HG02759 (cell line): ENCODE data around the gene HOXA7.

ENCODE experiments used
- ATAC-seq: cut with Tn5 transposase; IDR thresholded peaks from one replicate; pipeline ENCODE4 v1.9.1; 2021; ENCODE audit warnings: mild to moderate bottlenecking, moderate library complexity; ENCODE audit not compliant: unreplicated experiment

HOXA7 gene

DNA sequence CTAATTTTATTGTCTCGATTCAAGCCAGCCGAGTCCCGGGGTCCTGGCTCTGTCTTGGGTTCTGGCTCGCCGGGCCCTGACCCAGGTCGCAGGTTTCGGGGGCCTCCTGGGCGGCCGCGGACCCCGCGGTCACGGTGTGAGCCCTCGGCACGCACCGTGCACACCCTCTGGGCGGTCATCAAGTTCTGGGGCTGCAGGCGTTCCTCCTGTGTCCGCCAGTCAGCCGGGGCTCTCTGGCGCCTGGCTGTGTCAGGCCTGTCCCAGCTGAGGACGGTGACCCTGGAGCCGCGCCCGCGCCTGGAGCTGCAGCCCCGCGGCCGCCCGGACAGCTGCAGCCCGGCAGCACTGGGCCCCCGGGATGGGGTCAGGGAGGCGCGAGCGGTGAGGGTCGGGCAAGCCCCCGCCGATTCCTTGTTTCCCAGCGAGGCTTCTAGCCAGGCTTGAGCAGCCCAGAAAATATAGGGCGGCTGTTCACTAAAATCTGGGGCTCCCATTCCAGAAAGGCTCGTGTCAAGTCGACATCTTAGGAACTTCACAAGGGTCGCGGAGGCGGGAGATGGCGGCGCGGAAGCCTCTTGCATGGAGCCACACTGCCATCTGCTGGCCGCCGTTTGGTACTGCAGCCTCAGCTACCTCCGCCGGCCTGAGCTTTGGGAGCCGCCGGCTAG is 4.2 kb upstream of the HOXA7 start:
- ATAC-seq: peak; percentile 72

DNA sequence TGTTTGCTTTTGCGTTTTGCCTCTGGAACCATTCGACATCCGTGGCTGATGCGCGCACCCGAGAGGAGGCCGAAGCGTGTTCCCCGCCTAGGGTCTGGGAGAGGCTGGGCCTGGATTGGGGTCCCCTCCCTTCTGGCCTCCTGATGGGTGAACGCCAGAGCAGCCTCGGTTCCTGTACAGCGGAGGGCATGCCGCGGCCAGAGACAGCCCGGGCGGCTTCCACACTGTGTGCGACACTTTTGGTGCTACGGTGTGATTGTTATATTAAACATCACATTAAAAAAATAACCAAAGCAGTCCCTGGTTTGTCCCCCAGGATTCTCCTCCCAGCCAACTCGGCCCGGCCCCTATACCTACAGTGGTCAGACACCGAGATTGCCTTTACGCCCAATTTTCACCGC is 3.7 kb upstream of the HOXA7 start:
- no peak for ATAC-seq

DNA sequence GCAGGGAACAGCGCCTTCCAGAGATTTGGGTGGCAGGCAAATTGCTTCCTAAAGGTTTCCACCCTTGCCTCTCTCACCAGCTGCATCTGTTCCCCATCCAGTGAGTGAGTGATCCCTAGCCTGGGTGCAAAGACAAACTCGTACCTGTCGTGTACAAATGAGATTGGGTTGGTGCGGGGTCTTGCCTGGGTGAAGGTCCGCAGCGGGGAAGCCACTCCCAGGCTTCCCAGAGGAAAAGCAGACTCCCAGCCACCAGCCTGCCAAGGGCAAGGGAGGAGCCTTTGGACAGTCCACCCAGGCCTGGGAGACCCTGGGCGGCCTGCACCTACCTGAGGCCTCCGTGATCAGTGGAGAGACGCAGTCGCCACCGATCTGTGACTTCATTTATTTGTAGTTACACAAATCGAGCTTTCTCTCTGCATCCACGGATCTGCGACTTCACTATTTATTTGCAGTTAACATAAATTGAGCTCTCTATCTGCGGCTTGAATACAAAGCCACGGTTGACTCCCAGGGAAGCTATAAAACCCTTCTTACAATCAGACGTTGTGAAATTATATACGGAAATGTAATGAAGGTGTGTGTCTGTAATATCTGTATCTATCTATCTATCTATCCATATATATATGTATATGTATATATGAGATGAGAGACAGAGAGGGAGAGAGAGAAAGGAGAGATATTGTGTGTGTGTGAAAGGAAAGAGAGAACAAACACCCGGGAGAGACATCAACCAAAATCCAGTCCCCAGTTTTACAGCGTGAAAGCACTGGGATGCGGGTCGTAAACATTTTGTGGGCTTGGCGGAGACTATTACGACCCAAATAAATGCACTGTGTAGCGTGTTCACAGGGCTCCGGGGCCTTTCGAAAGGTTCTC is 3.0 kb upstream of the HOXA7 start:
- ATAC-seq: no peak

DNA sequence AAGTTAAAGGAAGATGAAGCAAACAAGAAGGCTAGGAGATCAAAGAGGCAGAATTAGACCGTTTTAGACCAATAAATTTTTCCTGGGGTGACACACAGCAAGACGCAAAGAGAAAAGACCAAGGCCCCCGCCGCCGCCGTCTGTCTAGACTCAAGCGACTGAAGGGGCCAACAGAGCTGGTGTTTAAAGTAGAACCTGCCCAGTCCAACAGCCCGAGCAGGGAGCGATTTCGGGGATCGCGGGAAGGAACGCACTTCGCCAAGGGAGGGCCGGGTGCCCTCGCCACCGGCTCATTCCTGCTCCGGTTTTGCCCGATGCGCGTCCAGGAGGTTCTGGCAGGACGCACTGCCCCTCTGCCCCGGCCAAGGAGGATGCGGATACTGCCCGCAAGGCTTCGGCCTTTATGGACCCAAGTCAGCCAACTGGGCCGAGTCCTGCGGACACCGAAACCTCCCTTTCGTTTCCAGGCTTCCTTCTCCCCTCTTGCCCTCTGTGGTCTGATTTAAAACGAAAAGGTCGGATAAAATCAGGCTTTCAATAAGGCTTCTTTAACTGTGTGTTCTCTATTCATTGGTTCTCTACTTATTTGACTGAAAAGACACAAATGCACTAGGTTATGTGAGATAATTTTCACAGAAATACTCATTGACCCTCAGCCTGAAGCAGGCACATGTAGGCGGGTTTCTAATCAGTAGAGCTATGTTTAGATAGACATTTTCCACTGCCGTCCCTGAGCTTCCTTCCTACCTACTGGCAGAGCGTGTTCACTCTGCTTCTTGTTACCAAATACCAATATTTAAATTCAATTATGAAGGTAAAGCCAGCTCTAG is 2.2 kb upstream of the HOXA7 start:
- ATAC-seq: no peak

DNA sequence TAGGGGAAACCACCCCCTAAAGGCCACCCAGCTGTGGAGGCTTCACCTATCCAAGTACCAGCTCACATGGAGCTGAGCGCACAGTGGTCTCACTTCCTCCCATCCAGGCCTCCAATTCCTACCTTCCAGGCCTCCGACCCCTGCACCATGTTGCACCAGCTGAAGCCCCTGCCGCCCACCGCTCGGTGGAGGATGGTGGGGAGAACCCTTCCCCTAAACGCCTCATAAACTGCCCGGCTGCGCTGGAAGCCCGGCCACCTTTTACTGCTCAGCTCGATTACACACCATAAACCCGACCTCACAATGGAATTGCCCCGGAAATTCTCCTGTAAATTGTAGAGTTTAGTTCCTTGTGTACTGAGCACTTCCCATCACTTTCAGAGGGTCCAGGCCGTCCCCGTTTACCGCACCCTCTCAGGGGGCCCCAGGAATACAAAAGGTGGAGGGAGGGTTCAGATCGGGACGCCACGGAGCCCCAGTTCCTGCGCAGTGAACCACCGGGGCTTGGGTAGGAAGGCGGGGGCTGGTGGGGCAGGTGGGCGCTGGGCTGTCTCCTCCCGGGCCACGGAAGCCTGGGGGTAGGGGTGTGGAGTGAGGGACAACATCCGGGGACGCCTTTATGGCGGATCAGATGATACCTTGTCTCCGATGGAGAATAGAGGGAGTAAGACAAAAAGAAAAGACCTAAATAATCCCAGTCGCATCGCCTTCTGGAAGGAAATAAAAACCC is 1.4 kb upstream of the HOXA7 start:
- no peak for ATAC-seq

DNA sequence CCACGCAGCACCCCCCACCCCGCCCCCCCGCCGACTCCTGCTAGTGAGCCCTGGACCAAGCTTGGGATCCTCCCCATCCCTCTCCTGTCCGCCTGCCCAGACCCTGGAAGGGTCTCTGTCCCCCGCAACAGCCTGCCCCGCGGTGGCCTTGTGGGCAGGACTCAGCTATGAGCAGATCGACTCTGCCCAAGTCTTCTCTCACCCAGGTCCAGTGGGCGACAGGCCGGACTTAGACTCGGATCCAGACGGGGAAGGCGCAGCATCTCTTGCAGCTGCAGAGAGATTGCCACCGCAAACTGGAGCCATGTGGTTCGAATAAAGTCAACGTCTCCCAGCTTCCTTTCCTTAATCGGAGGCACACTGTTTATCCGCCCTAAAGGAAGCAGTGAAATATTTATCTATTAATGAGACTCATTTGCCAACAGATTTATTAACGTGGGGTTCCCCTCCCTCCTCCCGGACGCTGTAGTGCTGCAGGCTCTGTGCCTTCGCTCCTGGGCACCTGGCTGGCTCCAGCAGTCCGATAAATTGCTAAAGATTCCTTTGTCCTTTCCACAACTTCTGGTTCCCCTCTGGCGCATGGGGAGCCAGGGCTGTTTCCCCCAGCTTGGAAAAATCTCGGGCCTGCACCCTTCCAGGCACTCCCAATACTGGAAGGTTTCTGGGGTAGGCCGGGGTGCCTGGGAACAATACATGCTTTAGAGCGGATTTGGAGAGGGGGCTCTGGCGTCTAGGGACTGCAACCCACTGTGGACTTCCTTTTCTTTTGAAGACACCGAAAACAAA is 634 bp upstream of the HOXA7 start:
- no peak for ATAC-seq

DNA sequence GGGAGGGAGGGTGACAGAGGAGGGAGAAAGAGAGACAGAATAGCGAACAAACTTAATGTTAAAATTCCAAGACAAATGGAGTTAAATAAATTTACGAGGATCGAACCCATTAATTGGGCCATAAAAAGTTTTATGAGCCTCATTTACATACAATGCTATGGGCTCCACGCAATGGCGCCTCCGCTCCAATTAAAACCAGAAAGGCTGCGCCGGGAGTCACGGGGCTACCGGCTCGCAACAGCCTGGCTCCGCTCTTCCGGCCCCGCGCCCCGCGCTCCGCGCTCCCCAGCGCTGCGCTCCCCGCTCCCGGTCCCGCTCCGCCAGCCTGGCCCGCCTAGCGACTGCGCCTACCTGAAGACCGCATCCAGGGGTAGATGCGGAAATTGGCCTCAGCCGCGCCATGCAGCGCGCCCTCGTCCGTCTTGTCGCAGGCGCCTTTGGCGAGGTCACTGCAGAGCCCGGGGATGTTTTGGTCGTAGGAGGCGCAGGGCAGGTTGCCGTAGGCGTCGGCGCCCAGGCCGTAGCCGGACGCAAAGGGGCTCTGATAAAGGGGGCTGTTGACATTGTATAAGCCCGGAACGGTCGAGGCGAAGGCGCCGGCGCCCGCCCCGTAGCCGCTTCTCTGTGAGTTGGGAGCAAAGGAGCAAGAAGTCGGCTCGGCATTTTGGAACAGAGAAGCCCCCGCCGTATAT is 513 bp downstream of the HOXA7 start:
- ATAC-seq: no peak

DNA sequence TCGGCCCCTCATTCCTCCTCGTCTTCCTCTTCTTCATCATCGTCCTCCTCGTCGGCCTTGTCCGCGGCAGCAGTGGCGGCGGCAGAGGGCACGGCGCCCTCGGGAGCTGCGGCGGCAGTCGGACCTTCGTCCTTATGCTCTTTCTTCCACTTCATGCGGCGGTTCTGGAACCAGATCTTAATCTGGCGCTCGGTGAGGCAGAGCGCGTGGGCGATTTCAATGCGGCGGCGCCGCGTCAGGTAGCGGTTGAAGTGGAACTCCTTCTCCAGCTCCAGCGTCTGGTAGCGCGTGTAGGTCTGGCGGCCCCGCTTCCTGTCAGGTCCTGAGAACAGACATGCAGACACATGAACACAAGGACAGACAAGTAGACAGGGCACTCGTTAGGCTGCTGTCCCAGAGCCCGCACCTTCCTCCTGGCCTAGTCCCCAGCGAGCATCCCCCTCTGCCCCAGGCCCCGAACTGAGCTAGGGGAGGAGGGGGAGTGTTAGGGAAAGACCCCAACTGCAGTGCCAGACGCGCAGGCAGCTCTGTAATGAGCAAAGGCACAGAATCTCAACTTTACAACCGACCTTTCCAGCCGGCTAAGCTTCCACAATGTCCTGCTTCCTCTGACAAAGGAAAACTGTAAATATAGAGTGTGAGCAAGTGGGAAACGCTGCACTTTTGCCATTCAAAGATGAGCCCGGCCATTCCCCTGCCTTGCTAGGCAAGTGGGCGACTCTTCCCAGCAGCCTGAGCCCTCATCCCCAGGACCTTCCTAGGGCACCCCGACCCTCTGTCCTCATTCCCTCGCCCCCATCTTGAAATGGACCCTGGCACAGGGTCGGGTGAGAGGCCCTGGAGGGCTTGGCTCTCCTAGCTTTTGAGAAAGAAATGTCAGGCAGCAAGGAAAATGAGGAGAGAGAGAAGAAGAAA is 1.3 kb downstream of the HOXA7 start:
- no peak for ATAC-seq

DNA sequence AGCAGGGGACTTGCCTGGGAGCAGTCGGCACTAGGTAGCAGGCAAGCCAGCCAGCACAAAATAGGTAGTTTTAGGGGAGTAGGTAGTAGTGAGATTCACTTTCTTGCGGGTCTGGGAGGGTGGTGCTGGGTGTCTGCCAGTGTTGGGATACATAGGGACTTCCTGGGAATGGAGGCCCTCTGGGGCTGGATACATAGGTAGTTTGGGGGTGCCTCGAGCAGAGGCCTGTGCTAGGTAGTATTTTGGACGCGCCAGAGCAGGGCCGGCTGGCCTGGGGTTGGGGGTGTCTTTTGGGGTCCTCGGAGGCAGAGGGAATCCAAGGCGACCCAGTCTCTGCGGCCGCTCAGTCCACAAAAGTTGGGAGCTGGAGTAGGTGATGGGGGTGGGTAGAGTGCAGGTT is 2.1 kb downstream of the HOXA7 start:
- no peak for ATAC-seq

DNA sequence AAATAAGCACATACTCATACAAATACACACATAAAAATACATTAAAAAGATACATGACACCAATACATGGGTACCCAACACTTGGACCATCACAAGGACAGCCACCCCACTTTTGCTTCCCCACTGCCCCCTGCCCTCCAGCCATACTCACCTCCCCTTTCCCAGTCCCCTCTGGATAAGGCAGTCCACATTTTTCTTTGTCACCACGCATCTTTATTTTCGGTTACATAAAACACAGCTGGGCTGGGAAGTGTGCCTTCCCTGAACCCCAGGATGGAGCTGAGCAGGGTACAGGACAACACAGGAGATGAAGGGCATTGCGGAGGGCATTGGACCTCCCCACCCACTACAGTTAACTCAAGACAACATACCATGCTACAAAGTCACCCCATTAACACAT is 2.9 kb downstream of the HOXA7 start:
- ATAC-seq: no peak

DNA sequence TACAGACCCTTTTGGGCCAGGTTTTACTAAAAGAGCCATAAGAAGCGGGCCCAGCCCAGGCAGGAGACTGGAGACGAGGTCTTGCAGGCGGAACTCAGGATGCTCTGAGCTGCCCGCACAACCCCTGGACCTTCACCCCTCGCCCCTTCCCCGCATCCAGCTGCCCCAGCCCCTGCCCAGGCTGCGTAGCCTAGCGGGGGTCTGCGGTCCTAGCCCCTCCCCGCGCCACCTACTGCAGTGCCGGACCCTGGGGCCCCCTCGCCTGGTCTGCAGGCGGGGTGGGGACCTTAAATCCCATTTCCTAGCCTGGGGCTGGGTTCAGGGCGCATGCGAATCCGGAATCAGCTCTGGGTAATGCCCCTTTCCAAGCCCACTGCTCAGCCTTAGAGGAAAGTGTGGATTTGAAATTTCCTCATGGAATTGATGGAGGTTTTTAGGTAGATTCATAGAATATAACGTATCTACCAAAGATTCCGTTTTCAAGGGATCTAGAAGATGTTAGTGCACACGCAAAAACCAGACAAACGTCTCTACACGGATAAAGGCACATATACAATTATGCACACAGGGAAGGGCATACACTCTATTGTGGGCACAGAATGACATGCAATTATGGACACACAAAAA is 3.5 kb downstream of the HOXA7 start:
- ATAC-seq: no peak

DNA sequence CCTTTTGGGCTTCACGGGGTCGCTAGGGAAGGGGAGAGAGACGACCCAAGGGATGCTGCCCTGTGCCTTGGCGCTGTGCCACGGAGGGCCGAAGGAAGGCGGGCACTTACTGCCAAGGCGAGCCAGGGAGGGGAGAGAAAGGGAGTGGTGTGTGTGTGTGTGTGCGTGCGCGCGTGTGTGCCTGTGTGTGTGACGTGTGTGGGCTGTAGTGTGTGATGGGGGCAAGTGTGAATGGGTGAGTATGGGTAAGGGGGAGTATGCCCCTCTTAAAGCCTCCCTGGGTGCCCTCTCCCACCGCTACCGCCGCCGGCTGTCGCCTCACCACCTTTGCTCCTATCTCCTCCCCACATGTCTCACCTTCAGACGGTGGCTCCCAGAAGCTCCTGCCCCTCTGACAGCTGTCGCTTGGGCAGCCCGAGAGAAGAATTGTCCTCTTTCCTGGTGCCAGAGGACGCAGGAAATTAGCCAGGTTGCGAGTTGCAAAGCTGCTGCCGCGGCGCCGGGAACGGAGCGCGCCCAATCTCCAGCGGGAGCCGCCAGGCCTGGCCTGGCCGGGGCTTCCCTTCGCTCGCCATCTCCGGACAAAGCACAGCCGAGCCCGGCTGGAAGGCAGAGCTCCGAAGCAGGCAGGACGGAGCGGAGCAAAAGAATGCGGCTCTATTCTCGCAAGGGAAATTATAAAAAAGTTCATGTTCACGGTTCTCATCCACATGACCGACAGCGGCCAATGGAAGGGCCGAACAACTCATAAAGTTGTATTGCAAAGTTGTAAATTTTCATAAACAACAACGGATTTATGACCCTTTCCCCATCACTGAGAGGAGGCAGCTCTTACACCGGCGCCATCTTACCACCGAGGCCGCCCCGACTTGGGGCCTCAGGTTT is 4.3 kb downstream of the HOXA7 start, which contains the start of gene HOXA3:
HOXA3 (minus strand) TSS at position 653 of the 885 bp plus-strand sequence. CDS start 41,943 bp downstream, outside the sequence.
- ATAC-seq: no peak

DNA sequence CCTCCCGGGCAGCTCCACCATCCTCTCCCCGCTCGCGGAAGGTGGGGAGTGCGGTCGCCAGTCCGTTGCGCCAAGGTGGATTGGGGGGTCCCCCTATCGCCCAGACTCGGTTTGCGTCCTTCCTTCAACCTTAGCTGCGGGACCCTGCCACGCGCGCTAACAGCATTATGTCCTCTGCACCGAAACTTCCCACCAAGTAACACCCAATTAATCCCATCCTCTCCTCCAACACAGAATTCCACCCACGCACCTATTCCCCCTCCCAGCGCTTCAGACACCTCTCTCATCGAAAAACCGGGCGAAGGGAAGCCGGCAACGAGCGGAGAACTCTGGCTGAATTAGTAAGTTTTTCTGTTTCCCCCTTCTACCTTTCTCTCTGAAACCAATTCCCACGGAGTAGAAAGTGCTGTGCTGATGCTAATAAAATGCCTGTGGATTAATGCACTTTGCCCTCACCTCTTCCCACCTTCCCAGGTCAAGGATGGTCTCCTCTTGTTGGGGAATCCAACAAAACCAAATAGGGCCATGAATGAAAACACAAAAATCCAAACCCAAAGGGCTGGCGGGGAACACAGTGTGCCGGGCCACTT is 5.0 kb downstream of the HOXA7 start:
- ATAC-seq: no peak

DNA sequence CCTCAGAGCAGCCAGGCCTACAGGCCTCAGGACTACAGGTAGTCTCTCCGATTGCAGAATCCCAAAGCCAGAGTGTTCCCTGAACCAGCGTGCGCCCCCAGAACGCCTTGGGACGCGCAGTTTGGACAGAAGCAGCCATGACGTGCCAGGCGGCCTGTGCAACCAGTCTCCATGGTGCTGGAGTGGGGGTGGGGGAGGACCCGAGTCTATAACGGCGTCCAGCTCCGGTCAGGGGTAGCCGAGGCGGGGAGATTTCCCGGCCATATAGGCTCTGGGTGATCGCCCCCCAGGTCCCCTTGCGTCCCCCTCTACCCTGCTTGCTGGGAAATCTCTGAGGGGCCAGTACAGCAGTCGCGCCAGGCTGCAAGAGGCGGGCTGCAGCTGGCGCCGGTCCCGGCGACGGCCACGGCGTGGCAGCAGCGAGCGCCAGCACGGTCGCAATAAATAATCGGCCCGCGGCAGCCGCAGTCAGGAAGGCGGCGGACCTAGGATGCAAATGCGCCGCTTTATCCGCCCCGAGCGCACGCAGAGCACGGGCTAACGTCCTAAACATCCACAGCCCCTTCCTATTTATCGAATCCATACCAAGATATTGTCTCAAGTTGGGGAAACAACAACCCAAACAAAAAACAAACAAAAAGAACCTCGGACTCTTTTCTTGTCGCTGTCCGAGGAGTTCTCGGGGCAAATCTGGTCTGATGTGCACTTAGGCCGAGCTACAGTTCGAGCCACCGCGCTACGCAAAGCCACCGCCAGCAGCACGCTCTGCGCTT is 5.7 kb downstream of the HOXA7 start:
- ATAC-seq: peak; percentile 86

DNA sequence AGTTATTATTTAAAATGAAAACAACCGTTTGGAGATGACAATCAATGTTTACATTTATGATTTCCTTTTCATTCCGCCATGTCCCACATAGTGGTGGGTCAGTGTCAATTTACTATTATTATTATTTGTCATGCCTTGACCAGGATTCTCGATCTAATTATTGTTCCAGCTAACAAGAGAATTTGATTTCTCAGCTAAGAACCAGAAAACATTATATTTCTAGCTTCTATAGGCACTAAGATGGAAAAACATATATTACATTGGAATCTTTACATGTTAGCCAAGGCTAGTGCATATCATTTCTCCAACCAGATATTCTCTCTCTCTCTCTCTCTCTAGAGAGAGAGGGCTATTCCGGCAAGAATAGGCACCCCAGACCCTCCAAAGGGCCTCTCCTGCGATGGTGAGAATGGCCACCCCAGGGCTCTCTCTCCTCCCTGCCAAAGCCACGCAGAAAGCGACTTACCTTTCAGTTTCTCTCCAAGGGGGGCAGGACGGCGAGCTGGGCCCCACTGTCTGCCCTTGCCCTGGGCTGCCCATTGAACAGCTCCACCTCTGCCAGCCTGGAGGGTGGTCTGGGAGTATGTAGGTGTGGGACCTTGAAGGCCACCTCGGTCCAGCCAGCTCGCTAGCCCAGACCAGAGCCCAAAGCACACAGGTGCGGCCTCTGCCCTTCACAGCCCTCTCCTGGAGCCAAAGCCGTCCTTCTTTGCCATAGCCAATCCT is 6.5 kb downstream of the HOXA7 start:
- no peak for ATAC-seq
